H1 (cell line): Measurements from ENCODE around the gene BUB1B. TPM values are rescaled to one million over a fixed set of nuclear protein-coding genes. Genes with fewer than 3 reads are reported as not detected.

Experiments used
- CTCF ChIA-PET: fragments of 300-600 bp; sonication (Branson Sonifier 250); formaldehyde crosslinking; loops from one replicate; lab custom pipeline; 2021; ENCODE audit not compliant: partially characterized antibody; lab: Charles Lee
- POLR2A ChIA-PET: fragments of 300-600 bp; sonication (Branson Sonifier 250); formaldehyde crosslinking; loops from one replicate; lab custom pipeline; 2021; ENCODE audit warnings: inconsistent platforms; ENCODE audit not compliant: partially characterized antibody; lab: Charles Lee
- DNase-seq, 2 experiments: peaks; one replicate each; pipeline versions ENCODE4 v3.0.0 to v3.0.0-alpha.2; 2010 to 2022; ENCODE audit warnings: low spot score in 2 of 2, low read depth in 1 of 2, mixed read lengths in 1 of 2
- FAIRE-seq: peaks from 2 replicates; lab custom pipeline; 2011; peaks lifted over from hg19 to GRCh38; lab: Jason Lieb, UNC
- H2AFZ ChIP-seq: 2 replicates; pipeline ENCODE4 v1.8.1; 2012; ENCODE audit warnings: low read length, inconsistent platforms
- H2AK5ac ChIP-seq: 2 replicates; pipeline ENCODE4 v1.6.1; 2013; ENCODE audit warnings: low read depth, low read length
- H2BK120ac ChIP-seq: replicated peaks from 2 replicates; pipeline ENCODE3; 2013; ENCODE audit warnings: low read depth, low read length, inconsistent platforms
- H2BK12ac ChIP-seq: 2 replicates; pipeline ENCODE4 v1.6.1; 2013; ENCODE audit warnings: low read depth, low read length
- H2BK15ac ChIP-seq: 2 replicates; pipeline ENCODE4 v1.6.1; 2013; ENCODE audit warnings: low read length
- H2BK20ac ChIP-seq: 2 replicates; pipeline ENCODE4 v1.6.1; 2013; ENCODE audit warnings: low read length
- H2BK5ac ChIP-seq: 2 replicates; pipeline ENCODE4 v1.6.1; 2013; ENCODE audit warnings: low read depth, low read length
- H3K14ac ChIP-seq: 2 replicates; pipeline ENCODE4 v1.6.1; 2013; ENCODE audit warnings: inconsistent platforms; ENCODE audit not compliant: insufficient read length
- H3K18ac ChIP-seq: 2 replicates; pipeline ENCODE4 v1.6.1; 2013; ENCODE audit warnings: low read length; ENCODE audit errors: extremely low read depth
- H3K23ac ChIP-seq: 2 replicates; pipeline ENCODE4 v1.6.1; 2013; ENCODE audit warnings: inconsistent platforms; ENCODE audit not compliant: insufficient read length
- H3K23me2 ChIP-seq: 2 replicates; pipeline ENCODE4 v1.6.1; 2013; ENCODE audit warnings: low read depth, low read length
- H3K27ac ChIP-seq: 2 replicates; pipeline ENCODE4 v1.6.1; 2011; ENCODE audit warnings: low read depth, low read length, inconsistent platforms
- H3K27me3 ChIP-seq, 4 experiments: replicated peaks in 1 of 4; 1 replicate in 1 of 4; 2 replicates in 3 of 4; pipeline versions ENCODE4 v1.6.1 to v1.8.1; 2011 to 2013; ENCODE audit warnings: low read length in 3 of 4, mild to moderate bottlenecking in 3 of 4, inconsistent platforms in 2 of 4, mixed read lengths in 2 of 4, moderate library complexity in 1 of 4; ENCODE audit not compliant: control insufficient read depth in 3 of 4, insufficient read depth in 3 of 4; ENCODE audit errors: extremely low read depth in 1 of 4
- H3K36me3 ChIP-seq, 4 experiments: 2 replicates each; pipeline versions ENCODE4 v1.6.1 to v1.8.1; 2011 to 2013; ENCODE audit warnings: mild to moderate bottlenecking in 4 of 4, low read length in 3 of 4, moderate library complexity in 2 of 4, control low read depth in 1 of 4, inconsistent platforms in 1 of 4; ENCODE audit not compliant: insufficient read depth in 4 of 4, control insufficient read depth in 2 of 4
- H3K4ac ChIP-seq: replicated peaks from 2 replicates; pipeline ENCODE3; 2013; ENCODE audit warnings: low read length, low read depth, mixed read lengths, inconsistent platforms; ENCODE audit not compliant: insufficient read length
- H3K4me1 ChIP-seq, 4 experiments: replicated peaks in 1 of 4; 1 replicate in 1 of 4; 2 replicates in 3 of 4; pipeline versions ENCODE4 v1.6.1 to v1.8.1; 2011 to 2013; ENCODE audit warnings: low read length in 3 of 4, inconsistent platforms in 2 of 4, mixed read lengths in 1 of 4; ENCODE audit not compliant: insufficient read depth in 4 of 4, control insufficient read depth in 3 of 4
- H3K4me2 ChIP-seq, 2 experiments: 2 replicates each; pipeline versions ENCODE4 v1.6.1 to v1.8.1; 2011 to 2013; ENCODE audit warnings: low read depth in 2 of 2, low read length in 2 of 2, control low read depth in 1 of 2, inconsistent platforms in 1 of 2, mild to moderate bottlenecking in 1 of 2; ENCODE audit not compliant: insufficient read depth in 1 of 2
- H3K4me3 ChIP-seq, 4 experiments: fragments of 200-600, 300-600 bp in 1 of 4; sonication (generic), shearing (Covaris generic), sonication (Bioruptor Twin) in 1 of 4; 2 replicates each; pipeline versions ENCODE4 v1.5.1 to v1.8.1; 2011 to 2016; ENCODE audit warnings: low read length in 4 of 4, low read depth in 3 of 4, control low read depth in 2 of 4, inconsistent platforms in 2 of 4, mild to moderate bottlenecking in 2 of 4, mixed read lengths in 1 of 4, moderate library complexity in 1 of 4; ENCODE audit not compliant: insufficient read depth in 2 of 4; ENCODE audit errors: extremely low read depth in 1 of 4
- H3K56ac ChIP-seq: replicated peaks from 2 replicates; pipeline ENCODE3; 2013; ENCODE audit warnings: low read depth, mild to moderate bottlenecking, mixed read lengths, low read length, inconsistent platforms; ENCODE audit not compliant: insufficient read length
- H3K79me1 ChIP-seq: 2 replicates; pipeline ENCODE4 v1.6.1; 2013; ENCODE audit warnings: low read depth, low read length, control low read depth
- H3K79me2 ChIP-seq, 2 experiments: 2 replicates each; pipeline versions ENCODE4 v1.6.1 to v1.8.1; 2012 to 2013; ENCODE audit warnings: low read length in 2 of 2, mild to moderate bottlenecking in 2 of 2, inconsistent platforms in 1 of 2; ENCODE audit not compliant: insufficient read depth in 2 of 2, control insufficient read depth in 1 of 2
- H3K9ac ChIP-seq, 4 experiments: replicated peaks in 1 of 4; 1 replicate in 1 of 4; 2 replicates in 3 of 4; pipeline versions ENCODE4 v1.6.1 to v1.8.1; 2011 to 2013; ENCODE audit warnings: low read depth in 3 of 4, low read length in 3 of 4, control low read depth in 2 of 4, mild to moderate bottlenecking in 2 of 4, moderate library complexity in 2 of 4, inconsistent platforms in 1 of 4; ENCODE audit errors: extremely low read depth in 1 of 4
- H3K9me3 ChIP-seq, 2 experiments: 2 replicates each; pipeline versions ENCODE4 v1.6.1 to v1.8.1; 2012 to 2013; ENCODE audit warnings: mild to moderate bottlenecking in 2 of 2, moderate library complexity in 2 of 2, control low read depth in 1 of 2, inconsistent platforms in 1 of 2, low read depth in 1 of 2, low read length in 1 of 2, mixed read lengths in 1 of 2; ENCODE audit not compliant: insufficient read depth in 2 of 2
- H4K20me1 ChIP-seq, 2 experiments: replicated peaks in 1 of 2; 2 replicates each; pipeline versions ENCODE3 to v1.8.1; 2011 to 2013; ENCODE audit warnings: inconsistent platforms in 2 of 2, low read length in 2 of 2, mild to moderate bottlenecking in 1 of 2; ENCODE audit not compliant: insufficient read depth in 2 of 2, control insufficient read depth in 1 of 2
- H4K5ac ChIP-seq: 2 replicates; pipeline ENCODE4 v1.6.1; 2013; ENCODE audit warnings: low read length, low read depth, mixed read lengths, inconsistent platforms; ENCODE audit not compliant: insufficient read length
- H4K8ac ChIP-seq: 2 replicates; pipeline ENCODE4 v1.8.0; 2013; ENCODE audit warnings: mild to moderate bottlenecking, moderate library complexity, low read length, inconsistent platforms; ENCODE audit not compliant: insufficient read depth; ENCODE audit errors: extremely low read depth
- H4K91ac ChIP-seq: replicated peaks from 2 replicates; pipeline ENCODE3; 2013; ENCODE audit warnings: low read length, mixed read lengths, inconsistent platforms; ENCODE audit not compliant: insufficient read length
- CBX8 ChIP-seq: fragments of 300-800, 300-1000 bp; sonication (generic); IDR thresholded peaks from 2 replicates; pipeline ENCODE4 v1.7.1; 2016; ENCODE audit warnings: low read depth, low read length, borderline replicate concordance
- EZH2 ChIP-seq: fragments of 200-600 bp; sonication (generic); IDR thresholded peaks from 2 replicates; pipeline ENCODE4 v1.7.1; 2012; ENCODE audit warnings: low read depth, mild to moderate bottlenecking, moderate library complexity, low read length, inconsistent platforms; ENCODE audit not compliant: severe bottlenecking
- SP1 ChIP-seq: IDR thresholded peaks from 2 replicates; pipeline ENCODE4 v1.6.1; 2011; ENCODE audit warnings: low read depth, low read length
- TBP ChIP-seq: IDR thresholded peaks from 2 replicates; pipeline ENCODE4 v1.6.1; 2011; ENCODE audit warnings: low read depth, low read length, improper control_type of control experiment
- whole genome bisulfite sequencing, 2 experiments: shearing (Covaris generic) in 1 of 2; methylation state at CpG; one replicate each; pipeline versions ENCODE4 v1.1.6 to v1.1.7; 2013 to 2015; ENCODE audit warnings: low lambda C conversion rate in 2 of 2, mixed read lengths in 2 of 2, inconsistent platforms in 1 of 2, low coverage in 1 of 2, missing lambda C conversion rate in 1 of 2; ENCODE audit not compliant: insufficient replicate concordance in 2 of 2, insufficient coverage in 1 of 2, insufficient read length in 1 of 2; ENCODE audit errors: extremely low coverage in 1 of 2, missing lambda C conversion rate in 1 of 2; 5-methylcytosine and 5-hydroxymethylcytosine counted together
- polyA plus RNA-seq, 7 experiments: library from polyadenylated mRNA; depleted of rRNA in 3 of 7; stranded (reverse) in 5 of 7; unstranded in 2 of 7; fragments of >200 nt in 5 of 7; fragments of 200-250 nt in 2 of 7; gene quantifications; 1 replicate in 5 of 7; 2 replicates in 1 of 7; 4 replicates in 1 of 7; pipeline versions ENCODE4 v1.2.1 to v1.2.3, GENCODE V29; 2011 to 2013; ENCODE audit warnings: missing spikeins in 2 of 7, mixed read lengths in 2 of 7
- total RNA-seq: library from RNA; stranded (reverse); fragmentation: NEBNext Ultra II Directional; extraction: Animal tissue kit (Norgen Biotek cat#: 25700); gene quantifications from 2 replicates; pipeline ENCODE4 v1.2.1, GENCODE V29; 2021

Gene BUB1B
- total and polyA plus RNA-seq, 2 of the 8 experiments (the other 6 are each of a cell fraction or from before 2014, with no cell fraction given): 48.9 to 144 TPM

DNA sequence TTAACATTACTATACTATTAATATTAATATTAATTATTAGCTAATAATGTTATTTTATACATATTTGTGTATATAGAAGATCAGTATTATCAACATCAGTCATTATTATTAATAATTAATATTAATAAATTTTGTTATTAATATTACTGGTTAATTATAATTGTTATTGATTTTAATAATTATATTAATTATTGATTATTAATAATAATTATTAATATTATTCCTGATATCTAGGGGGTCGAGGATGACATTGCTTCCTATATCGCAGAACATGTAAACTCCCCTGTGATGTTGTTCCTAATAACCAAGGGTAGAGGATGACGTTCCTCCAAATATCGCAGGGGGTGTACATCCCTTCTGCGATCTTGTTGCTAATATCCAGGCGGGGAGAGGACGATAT, 34.9 kb upstream of the BUB1B start:
- no peak overlapping the region for H3K14ac ChIP-seq
- CTCF ChIA-PET: no interaction called here
- no peak overlapping the region for H4K5ac ChIP-seq
- peak overlapping the region; percentile 89; the same call in 1 of the 2 replicates for H2BK20ac ChIP-seq
- no peaks in the 10 kb centered on the region for H3K27me3 ChIP-seq
- H2BK120ac ChIP-seq: no peak overlapping the region
- no peaks in the 10 kb centered on the region for H3K79me2 ChIP-seq
- H3K56ac ChIP-seq: no peak overlapping the region
- H4K20me1 ChIP-seq: no peaks in the 10 kb centered on the region
- no peak overlapping the region for H4K91ac ChIP-seq
- H3K4me2 ChIP-seq: no peak overlapping the region; a peak in 1 of 4 replicates
- H3K4ac ChIP-seq: no peak overlapping the region
- H2BK15ac ChIP-seq: no peak overlapping the region
- 95% methylated on average over 7 of the region's 7 CpGs; no CpG with 5 or more reads in 1 of the 2 experiments for WGBS, 2 experiments
- no peaks in the 10 kb centered on the region for H3K9me3 ChIP-seq
- no peak overlapping the region for H2BK5ac ChIP-seq
- FAIRE-seq (no peak), DNase-seq (no peak)
- no peak overlapping the region for H3K27ac ChIP-seq
- H2BK12ac ChIP-seq: 0 out of 2 replicates have a peak overlapping the region, but pooled peaks have one; percentile 12
- H3K79me1 ChIP-seq: no peaks in the 10 kb centered on the region
- peak overlapping the region; percentile 56; the same call in 1 of the 2 replicates for H2AK5ac ChIP-seq
- H3K23me2 ChIP-seq: no peaks in the 10 kb centered on the region
- no peak overlapping the region for H3K23ac ChIP-seq
- H3K36me3 ChIP-seq: no peaks in the 10 kb centered on the region
- no peak overlapping the region for H2AFZ ChIP-seq
- no peak overlapping the region for H4K8ac ChIP-seq
- H3K4me1 ChIP-seq: peaks cover 4 to 16% (median 12%) of the 10 kb centered on the region in 4 experiments; a peak in 5 of 7 replicates
- H3K9ac ChIP-seq: no peak overlapping the region; a peak in 1 of 7 replicates
- H3K4me3 ChIP-seq: no peak overlapping the region
- POLR2A ChIA-PET: no interaction called here
- TF ChIP-seq EZH2 (no peak), CBX8 (no peak), TBP (no peak), SP1 (no peak)
- no peak overlapping the region for H3K18ac ChIP-seq
